A549 (cell line): ENCODE data around the gene SYT10.

Source experiments
- BHLHE40 ChIP-seq: IDR thresholded peaks from 2 replicates; pipeline ENCODE4 v1.6.1; 2012; ENCODE audit warnings: low read depth, low read length, inconsistent platforms
- CTCF ChIP-seq: fragments of >200 bp; sonication (Bioruptor Twin); formaldehyde crosslinking; IDR thresholded peaks from 3 replicates; pipeline ENCODE4 v1.5.1; 2016
- E2F6 ChIP-seq: IDR thresholded peaks from 2 replicates; pipeline ENCODE4 v1.6.1; 2012; ENCODE audit warnings: low read depth, borderline replicate concordance
- ESRRA ChIP-seq: fragments of 150-350 bp; IDR thresholded peaks from 2 replicates; pipeline ENCODE4 v1.6.1; 2014; ENCODE audit warnings: mild to moderate bottlenecking, low read length, borderline replicate concordance
- KDM1A ChIP-seq: fragments of 200-600 bp; sonication (generic); IDR thresholded peaks from 2 replicates; pipeline ENCODE4 v1.6.1; 2016; ENCODE audit warnings: low read depth, mild to moderate bottlenecking
- POLR2A ChIP-seq: IDR thresholded peaks from 2 replicates; pipeline ENCODE4 v1.6.1; 2012; ENCODE audit warnings: mild to moderate bottlenecking, low read length
- POLR2AphosphoS2 ChIP-seq: conservative IDR thresholded peaks from 2 replicates; pipeline ENCODE4 v1.6.1; 2012; ENCODE audit warnings: low read length, improper control_type of control experiment, inconsistent platforms
- RAD21 ChIP-seq, 2 experiments: fragments of >200 bp in 1 of 2; sonication (Bioruptor Twin) in 1 of 2; formaldehyde crosslinking in 1 of 2; IDR thresholded peaks in 1 of 2; conservative IDR thresholded peaks in 1 of 2; 2 replicates in 1 of 2; 3 replicates in 1 of 2; pipeline ENCODE4 v1.6.1; 2012 to 2018; ENCODE audit warnings: inconsistent platforms in 1 of 2

- TF ChIP-seq CTCF: no peak
- no peak for TF ChIP-seq E2F6
- TF ChIP-seq POLR2AphosphoS2: no peak
- no peak for TF ChIP-seq ESRRA
- no peak for TF ChIP-seq BHLHE40
- no peak for TF ChIP-seq POLR2A
- no peak for TF ChIP-seq RAD21 (conservative IDR thresholded peaks at IDR 0.05 in 1 of 2, IDR thresholded peaks at IDR 0.05 in 1 of 2)
- no peak for TF ChIP-seq KDM1A
These were observed 56.1 kb downstream of the SYT10 start for GRCh38 chr12:33383503-33383902.
